HCT116 (cell line): ENCODE data around the gene KLK15.
A peak's percentile ranks its signal among the peaks of the same experiment; 100 is the strongest.

ENCODE experiments used
- EZH2 ChIP-seq: fragments of 200-600 bp; sonication (generic); IDR thresholded peaks from 2 replicates; pipeline ENCODE4 v1.6.1; 2017; ENCODE audit warnings: antibody characterized with exemption, mixed run types
- JUND ChIP-seq: IDR thresholded peaks from 2 replicates; pipeline ENCODE4 v1.6.1; 2012
- POLR2A ChIP-seq: IDR thresholded peaks from 2 replicates; pipeline ENCODE4 v1.7.0; 2011; ENCODE audit warnings: borderline replicate concordance; ENCODE audit not compliant: insufficient read depth, insufficient read length; ENCODE audit errors: extremely low read depth
- POLR2AphosphoS5 ChIP-seq: IDR thresholded peaks from 2 replicates; pipeline ENCODE4 v1.6.1; 2011; ENCODE audit warnings: mild to moderate bottlenecking, low read depth, low read length, moderate library complexity
- TCF7L2 ChIP-seq: IDR thresholded peaks from 2 replicates; pipeline ENCODE4 v1.7.0; 2011; ENCODE audit warnings: borderline replicate concordance, inconsistent platforms; ENCODE audit not compliant: insufficient read depth, insufficient read length; ENCODE audit errors: extremely low read depth
- YY1 ChIP-seq: IDR thresholded peaks from 2 replicates; pipeline ENCODE4 v1.6.1; 2011; ENCODE audit warnings: low read length, low read depth, moderate library complexity, mild to moderate bottlenecking; ENCODE audit not compliant: insufficient replicate concordance; ENCODE audit errors: extremely low read depth
- TF ChIP-seq, protein P1 (sequence below), 3 experiments: fragments of 200-600 bp in 1 of 3; sonication (generic) in 1 of 3; IDR thresholded peaks in 2 of 3; conservative IDR thresholded peaks in 1 of 3; 2 replicates each; pipeline ENCODE4 v1.5.1; 2012 to 2017; ENCODE audit warnings: low read depth in 2 of 3, low read length in 2 of 3, antibody characterized with exemption in 1 of 3, borderline replicate concordance in 1 of 3, control low read depth in 1 of 3, mild to moderate bottlenecking in 1 of 3, mixed read lengths in 1 of 3, mixed run types in 1 of 3, moderate library complexity in 1 of 3; ENCODE audit not compliant: insufficient read depth in 1 of 3

DNA sequence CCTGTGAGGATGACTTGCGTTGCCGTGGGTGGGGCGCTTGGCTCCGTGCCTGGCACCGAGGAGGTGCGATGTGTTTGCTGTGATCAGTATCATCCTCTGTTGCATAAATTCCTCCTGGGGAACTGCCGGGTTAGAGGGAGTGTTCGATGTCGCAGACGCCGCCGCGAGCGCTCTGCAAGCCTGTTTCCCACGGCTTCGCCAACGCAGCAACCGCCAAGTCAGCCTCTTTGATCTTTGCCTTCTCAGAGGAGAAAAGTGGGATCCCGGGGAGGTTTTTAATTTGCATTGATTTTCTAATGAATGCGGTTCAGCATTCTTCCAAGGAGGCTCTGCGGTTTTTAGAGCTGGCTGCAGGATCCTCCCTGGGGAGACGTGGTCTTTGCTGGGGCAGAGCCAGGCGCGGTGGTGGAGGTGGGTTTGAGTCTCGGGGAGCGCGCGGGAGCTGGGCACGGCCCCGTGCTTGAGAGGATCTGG is 55.5 kb downstream of the KLK15 start:
- no peak for TF ChIP-seq POLR2AphosphoS5
- no peak for TF ChIP-seq POLR2A
- TF ChIP-seq JUND, result no peak
- TF ChIP-seq, protein P1, sequence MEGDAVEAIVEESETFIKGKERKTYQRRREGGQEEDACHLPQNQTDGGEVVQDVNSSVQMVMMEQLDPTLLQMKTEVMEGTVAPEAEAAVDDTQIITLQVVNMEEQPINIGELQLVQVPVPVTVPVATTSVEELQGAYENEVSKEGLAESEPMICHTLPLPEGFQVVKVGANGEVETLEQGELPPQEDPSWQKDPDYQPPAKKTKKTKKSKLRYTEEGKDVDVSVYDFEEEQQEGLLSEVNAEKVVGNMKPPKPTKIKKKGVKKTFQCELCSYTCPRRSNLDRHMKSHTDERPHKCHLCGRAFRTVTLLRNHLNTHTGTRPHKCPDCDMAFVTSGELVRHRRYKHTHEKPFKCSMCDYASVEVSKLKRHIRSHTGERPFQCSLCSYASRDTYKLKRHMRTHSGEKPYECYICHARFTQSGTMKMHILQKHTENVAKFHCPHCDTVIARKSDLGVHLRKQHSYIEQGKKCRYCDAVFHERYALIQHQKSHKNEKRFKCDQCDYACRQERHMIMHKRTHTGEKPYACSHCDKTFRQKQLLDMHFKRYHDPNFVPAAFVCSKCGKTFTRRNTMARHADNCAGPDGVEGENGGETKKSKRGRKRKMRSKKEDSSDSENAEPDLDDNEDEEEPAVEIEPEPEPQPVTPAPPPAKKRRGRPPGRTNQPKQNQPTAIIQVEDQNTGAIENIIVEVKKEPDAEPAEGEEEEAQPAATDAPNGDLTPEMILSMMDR (IDR thresholded peaks at IDR 0.05 in 2 of 3, conservative IDR thresholded peaks at IDR 0.05 in 1 of 3; ENCODE audit: borderline replicate concordance in 1 of 3, insufficient read depth in 1 of 3, low read depth in 2 of 3, low read length in 2 of 3), result no peak
- no peak for TF ChIP-seq YY1
- TF ChIP-seq EZH2, result no peak
- peak; percentile 51 for TF ChIP-seq TCF7L2
